HepG2 (cell line): ENCODE data around the gene COPB2. TPM values are rescaled to one million over a fixed set of nuclear protein-coding genes. Genes with fewer than 3 reads are reported as not detected.
A peak's percentile ranks its signal among the peaks of the same experiment; 100 is the strongest.

Experiments used
- ATAC-seq: fragments of 200-7000 bp; cut with Tn5 transposase; 3 replicates; pipeline ENCODE4 v1.9.1; 2020; ENCODE audit warnings: mild to moderate bottlenecking, moderate library complexity
- BruUV-seq: library from RNA; stranded (reverse); fragments of 400-500 nt; replicated peaks from 2 replicates; lab custom pipeline; 2021; lab: Mats Ljungman, UMichigan
- CTCF ChIA-PET: fragments of 300-600 bp; formaldehyde crosslinking; extraction: SDS; loops from one replicate; lab custom pipeline; 2021; ENCODE audit warnings: low total read pairs, inconsistent platforms, low intra/inter-chr PET ratio; lab: Yijun Ruan, JAX
- POLR2A ChIA-PET: fragments of 350-600 bp; sonication (Branson Sonifier 250); formaldehyde crosslinking; loops from one replicate; lab custom pipeline; 2020; ENCODE audit warnings: antibody characterized with exemption, inconsistent platforms; lab: Yijun Ruan, JAX
- DNase-seq: peaks from one replicate; pipeline ENCODE4 v3.0.0-alpha.2; 2015; ENCODE audit warnings: low spot score
- FAIRE-seq: peaks from 3 replicates; lab custom pipeline; 2011; peaks lifted over from hg19 to GRCh38; lab: Jason Lieb, UNC
- H2AFZ ChIP-seq: one replicate; pipeline ENCODE4 v1.6.1; 2011; ENCODE audit warnings: low read length, inconsistent platforms
- H3K27ac ChIP-seq: fragments of 300-600 bp; 3 replicates; pipeline ENCODE4 v1.8.0; 2011; ENCODE audit warnings: mixed run types, mild to moderate bottlenecking, mixed read lengths, low read length, inconsistent platforms; ENCODE audit not compliant: insufficient read depth; ENCODE audit errors: extremely low read length
- H3K27me3 ChIP-seq, 2 experiments: fragments of 200-600 bp in 1 of 2; 2 replicates in 1 of 2; 3 replicates in 1 of 2; pipeline versions ENCODE4 v1.6.0 to v1.8.0; 2011; ENCODE audit warnings: low read length in 2 of 2, mild to moderate bottlenecking in 2 of 2, moderate library complexity in 2 of 2, inconsistent platforms in 1 of 2; ENCODE audit not compliant: insufficient read depth in 2 of 2, control insufficient read depth in 1 of 2
- H3K36me3 ChIP-seq, 2 experiments: fragments of 200-600 bp in 1 of 2; replicated peaks in 1 of 2; 2 replicates in 1 of 2; 3 replicates in 1 of 2; pipeline versions ENCODE4 v1.5.1 to v1.8.0; 2011; ENCODE audit warnings: low read length in 2 of 2, inconsistent platforms in 1 of 2; ENCODE audit not compliant: insufficient read depth in 2 of 2, control insufficient read depth in 1 of 2
- H3K4me1 ChIP-seq: 2 replicates; pipeline ENCODE4 v1.5.1; 2012; ENCODE audit warnings: low read length, inconsistent platforms; ENCODE audit not compliant: insufficient read depth
- H3K4me2 ChIP-seq: 2 replicates; pipeline ENCODE4 v1.6.0; 2011; ENCODE audit warnings: low read depth, low read length, inconsistent platforms
- H3K4me3 ChIP-seq, 3 experiments: fragments of 200-600 bp in 1 of 3; sonication (generic), shearing (Covaris generic) in 1 of 3; replicated peaks in 1 of 3; 2 replicates each; pipeline ENCODE4 v1.5.1; 2011 to 2016; ENCODE audit warnings: low read length in 3 of 3, inconsistent platforms in 2 of 3, low read depth in 2 of 3, mild to moderate bottlenecking in 2 of 3, control low read depth in 1 of 3, mixed read lengths in 1 of 3; ENCODE audit not compliant: insufficient read depth in 1 of 3
- H3K79me2 ChIP-seq: one replicate; pipeline ENCODE4 v1.6.1; 2011; ENCODE audit warnings: low read length, inconsistent platforms; ENCODE audit not compliant: insufficient read depth
- H3K9ac ChIP-seq: 2 replicates; pipeline ENCODE4 v1.6.0; 2011; ENCODE audit warnings: mild to moderate bottlenecking, low read depth, low read length, inconsistent platforms; ENCODE audit not compliant: insufficient read depth
- H3K9me3 ChIP-seq: 2 replicates; pipeline ENCODE4 v1.5.1; 2012; ENCODE audit warnings: mild to moderate bottlenecking, low read length
- H4K20me1 ChIP-seq: 2 replicates; pipeline ENCODE4 v1.6.0; 2011; ENCODE audit warnings: inconsistent platforms, mild to moderate bottlenecking, low read length, moderate library complexity; ENCODE audit not compliant: insufficient read depth
- ATRX ChIP-seq: sonication (generic); formaldehyde crosslinking; IDR thresholded peaks from 2 replicates; pipeline ENCODE4 v1.4.0; 2020; ENCODE audit warnings: missing genetic modification reagents, borderline replicate concordance
- EHMT2 ChIP-seq: fragments of 200-600 bp; sonication (generic); IDR thresholded peaks from 2 replicates; pipeline ENCODE4 v1.7.0; 2017; ENCODE audit warnings: antibody characterized with exemption, low read depth, low read length, borderline replicate concordance
- GFI1 ChIP-seq: sonication (generic); formaldehyde crosslinking; IDR thresholded peaks from 2 replicates; pipeline ENCODE4 v1.5.0; 2020; ENCODE audit warnings: missing genetic modification reagents, mild to moderate bottlenecking, borderline replicate concordance
- HMG20B ChIP-seq: conservative IDR thresholded peaks from 2 replicates; pipeline ENCODE4 v1.6.1; 2016; ENCODE audit warnings: missing genetic modification reagents, missing compliant biosample characterization
- HMGA1 ChIP-seq: sonication (generic); formaldehyde crosslinking; conservative IDR thresholded peaks from 2 replicates; pipeline ENCODE4 v1.4.0; 2020; ENCODE audit warnings: missing genetic modification reagents
- LCORL ChIP-seq, 2 experiments: fragments of 450-650 bp in 1 of 2; sonication (generic) in 1 of 2; formaldehyde crosslinking in 1 of 2; IDR thresholded peaks; 2 replicates each; pipeline versions ENCODE4 v1.5.0 to v1.6.1; 2017 to 2020; ENCODE audit warnings: antibody characterized with exemption in 1 of 2, missing genetic modification reagents in 1 of 2
- NFE2 ChIP-seq: sonication (generic); formaldehyde crosslinking; IDR thresholded peaks from 2 replicates; pipeline ENCODE4 v1.4.0; 2020; ENCODE audit warnings: missing genetic modification reagents
- NR2F6 ChIP-seq, 2 experiments: IDR thresholded peaks; 2 replicates each; pipeline ENCODE4 v1.6.1; 2016; ENCODE audit warnings: antibody characterized with exemption in 1 of 2, mild to moderate bottlenecking in 1 of 2
- PHB2 ChIP-seq: fragments of 450-650 bp; IDR thresholded peaks from 2 replicates; pipeline ENCODE4 v1.6.1; 2018; ENCODE audit not compliant: partially characterized antibody
- SIX4 ChIP-seq: sonication (generic); formaldehyde crosslinking; IDR thresholded peaks from 2 replicates; pipeline ENCODE4 v1.4.0; 2020; ENCODE audit warnings: missing genetic modification reagents
- TCF7L2 ChIP-seq: IDR thresholded peaks from 2 replicates; pipeline ENCODE4 v1.6.1; 2011; ENCODE audit warnings: mild to moderate bottlenecking, low read depth, low read length, moderate library complexity
- TIGD3 ChIP-seq: sonication (generic); formaldehyde crosslinking; IDR thresholded peaks from 2 replicates; pipeline ENCODE4 v1.5.1; 2020; ENCODE audit warnings: mild to moderate bottlenecking, missing genetic modification reagents, borderline replicate concordance
- ZNF451 ChIP-seq: sonication (generic); formaldehyde crosslinking; IDR thresholded peaks from 2 replicates; pipeline ENCODE4 v1.5.0; 2020; ENCODE audit warnings: mild to moderate bottlenecking, missing genetic modification reagents
- ZNF646 ChIP-seq: sonication (generic); formaldehyde crosslinking; IDR thresholded peaks from 2 replicates; pipeline ENCODE4 v1.9.0; 2021; ENCODE audit warnings: mild to moderate bottlenecking, missing genetic modification reagents
- ZNF761 ChIP-seq: sonication (generic); formaldehyde crosslinking; conservative IDR thresholded peaks from 2 replicates; pipeline ENCODE4 v1.4.0; 2020; ENCODE audit warnings: mild to moderate bottlenecking, missing genetic modification reagents
- WGBS: methylation state at CpG from one replicate; pipeline ENCODE4 v1.1.6; 2017; ENCODE audit warnings: low lambda C conversion rate; 5-methylcytosine and 5-hydroxymethylcytosine counted together
- in situ Hi-C: cut with HindIII; loops from 2 replicates; pipeline ENCODE4 v1.10.0; 2017; ENCODE audit warnings: low pct_unique_long_range_greater_than_20kb; ENCODE audit not compliant: extremely low pct_ligation_motif_present
- intact Hi-C: fragments of 100-400 bp; cut with micrococcal nuclease; formaldehyde crosslinking; loops from one replicate; pipeline ENCODE4 v1.10.0; 2022; ENCODE audit not compliant: unreplicated experiment
- polyA plus RNA-seq, 8 experiments: library from polyadenylated mRNA; depleted of rRNA in 3 of 8; stranded (reverse) in 7 of 8; unstranded in 1 of 8; fragments of >200 nt; fragmentation: Illumina TruSeq in 4 of 8; extraction: Trizol in 4 of 8; gene quantifications; 2 replicates each; pipeline versions ENCODE4 v1.2.1 to v1.2.3, GENCODE V29; 2011 to 2016; ENCODE audit warnings: low read depth in 4 of 8, missing spikeins in 1 of 8, mixed read lengths in 1 of 8; ENCODE audit not compliant: insufficient read depth in 1 of 8
- total RNA-seq, 5 experiments: library from RNA; depleted of rRNA; stranded (reverse); fragments of >200 nt; fragmentation: Illumina TruSeq; extraction: Trizol; gene quantifications; 2 replicates each; pipeline ENCODE4 v1.2.3, GENCODE V29; 2016; ENCODE audit warnings: low read depth in 1 of 5

Gene COPB2
- total and polyA plus RNA-seq, 2 of the 13 experiments (the other 11 are each of a cell fraction or from before 2014, with no cell fraction given) = 83.3 to 217 TPM

GRCh38 chr3:139318826-139319225 is 70.6 kb downstream of the COPB2 start (continued):
- TF ChIP-seq PHB2 (no peak), NR2F6 (IDR thresholded peaks at IDR 0.05) (no peak), NR2F6 (CRISPR knock-in tag; IDR thresholded peaks at IDR 0.05) (no peak), SIX4 (CRISPR knock-in tag) (no peak), ATRX (no peak), ZNF451 (no peak), ZNF761 (no peak), GFI1 (CRISPR knock-in tag) (no peak), EHMT2 (no peak), HMG20B (CRISPR knock-in tag) (no peak)

- in situ Hi-C loops = no loop called here
- peaks cover 0 to 2% of the 10 kb centered on the region in 2 experiments; a peak in 2 of 5 replicates for H3K27me3 ChIP-seq
- no peak overlapping the region for H2AFZ ChIP-seq
- no peak overlapping the region for H3K9ac ChIP-seq
- H4K20me1 ChIP-seq = no peaks in the 10 kb centered on the region
- intact Hi-C loops = no loop called here
- H3K27ac ChIP-seq = no peak overlapping the region
- H3K4me3 ChIP-seq = no peak overlapping the region
- ChIA-PET CTCF (no interaction called here), POLR2A (no interaction called here)
- no peaks in the 10 kb centered on the region for H3K36me3 ChIP-seq
- BruUV-seq = no TSS peak
- no peak for ATAC-seq
- no peaks in the 10 kb centered on the region for H3K9me3 ChIP-seq
- no peaks in the 10 kb centered on the region for H3K4me1 ChIP-seq
- H3K4me2 ChIP-seq = no peak overlapping the region
- DNase-seq = no peak
- no peak for FAIRE-seq
- H3K79me2 ChIP-seq = no peaks in the 10 kb centered on the region
- 0% methylated on average over 3 of the region's 3 CpGs for WGBS
- TF ChIP-seq NFE2 (CRISPR knock-in tag) (no peak), TIGD3 (CRISPR knock-in tag) (no peak), TCF7L2 (no peak), LCORL (IDR thresholded peaks at IDR 0.05) (0 out of 2 replicates have a peak, but pooled peaks have one; percentile 60), LCORL (CRISPR knock-in tag; IDR thresholded peaks at IDR 0.05) (no peak), HMGA1 (CRISPR knock-in tag) (no peak), ZNF646 (no peak)
These were observed 71.0 kb downstream of the COPB2 start for GRCh38 chr3:139318431-139318816.
